ENCODE data around the gene MLIP. TPM values are rescaled to one million over a fixed set of nuclear protein-coding genes. Genes with fewer than 3 reads are reported as not detected.

Gene MLIP
- total and polyA plus RNA-seq, 2 experiments from 2014 or later: not detected

DNA sequence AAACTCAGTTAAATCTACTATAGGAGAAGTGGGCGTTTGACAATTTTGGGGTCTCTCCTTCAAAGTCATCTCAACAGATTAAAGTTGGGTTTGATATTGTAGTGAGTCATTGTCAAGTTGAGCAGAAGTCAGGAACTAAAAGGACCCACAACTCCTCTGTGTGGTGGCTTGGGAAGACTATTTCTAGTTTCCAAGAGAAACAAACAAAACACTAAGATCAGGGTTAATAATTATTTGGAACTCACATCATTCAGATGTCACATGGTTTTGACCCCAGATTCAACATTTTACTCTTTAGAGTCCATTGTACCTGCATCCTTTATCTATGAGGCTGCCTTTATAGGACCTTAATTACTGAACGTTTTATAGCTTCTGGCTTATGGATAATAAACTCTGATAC, 151.7 kb downstream of the MLIP start (continued):
- TF ChIP-seq ETS1 (IDR thresholded peaks at IDR 0.05) (no peak), EZH2 (IDR thresholded peaks at IDR 0.05; ENCODE audit: low read depth, unreplicated experiment) (no peak)
- TF ChIP-seq, protein P1, sequence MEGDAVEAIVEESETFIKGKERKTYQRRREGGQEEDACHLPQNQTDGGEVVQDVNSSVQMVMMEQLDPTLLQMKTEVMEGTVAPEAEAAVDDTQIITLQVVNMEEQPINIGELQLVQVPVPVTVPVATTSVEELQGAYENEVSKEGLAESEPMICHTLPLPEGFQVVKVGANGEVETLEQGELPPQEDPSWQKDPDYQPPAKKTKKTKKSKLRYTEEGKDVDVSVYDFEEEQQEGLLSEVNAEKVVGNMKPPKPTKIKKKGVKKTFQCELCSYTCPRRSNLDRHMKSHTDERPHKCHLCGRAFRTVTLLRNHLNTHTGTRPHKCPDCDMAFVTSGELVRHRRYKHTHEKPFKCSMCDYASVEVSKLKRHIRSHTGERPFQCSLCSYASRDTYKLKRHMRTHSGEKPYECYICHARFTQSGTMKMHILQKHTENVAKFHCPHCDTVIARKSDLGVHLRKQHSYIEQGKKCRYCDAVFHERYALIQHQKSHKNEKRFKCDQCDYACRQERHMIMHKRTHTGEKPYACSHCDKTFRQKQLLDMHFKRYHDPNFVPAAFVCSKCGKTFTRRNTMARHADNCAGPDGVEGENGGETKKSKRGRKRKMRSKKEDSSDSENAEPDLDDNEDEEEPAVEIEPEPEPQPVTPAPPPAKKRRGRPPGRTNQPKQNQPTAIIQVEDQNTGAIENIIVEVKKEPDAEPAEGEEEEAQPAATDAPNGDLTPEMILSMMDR (conservative IDR thresholded peaks at IDR 0.05; ENCODE audit: low read depth in 2 of 2): no peak

DNA sequence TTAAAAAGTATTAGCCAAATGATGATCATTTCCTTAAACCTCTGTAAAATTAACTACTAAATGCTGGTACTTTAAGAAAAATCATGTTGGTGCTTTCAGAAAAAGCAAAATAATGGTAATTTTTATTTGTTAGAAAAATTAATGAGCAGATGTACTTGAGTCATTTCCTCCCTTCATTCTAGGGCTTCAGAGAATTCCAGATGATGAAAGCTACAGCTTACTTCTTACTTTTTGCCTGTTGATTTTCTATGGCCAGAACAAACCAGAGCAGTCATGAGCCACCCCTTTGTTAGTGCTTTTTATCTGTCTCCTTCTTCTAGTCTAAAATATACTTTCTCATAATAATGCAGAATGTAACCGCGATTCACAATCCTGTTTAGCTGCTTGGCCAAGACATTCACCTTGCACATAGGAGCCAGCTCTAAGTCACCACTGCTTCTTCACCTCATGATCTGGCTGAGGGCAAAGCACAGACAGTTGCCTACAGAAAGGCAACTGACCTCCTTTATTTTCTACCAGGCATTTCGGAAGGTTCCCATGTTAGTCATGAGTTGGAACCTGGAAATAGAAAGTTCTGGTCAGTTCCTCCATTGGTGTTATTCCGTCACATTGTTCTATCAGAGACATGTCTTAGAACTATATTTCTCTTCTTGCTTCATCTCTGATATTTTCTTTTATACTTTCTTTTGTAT, 153.5 kb downstream of the MLIP start:
- ATAC-seq (no peak), DNase-seq (ENCODE audit: low spot score) (no peak)
- H3K4me3 Mint-ChIP-seq: no peak overlapping the region
- no peak overlapping the region for H3K4me3 ChIP-seq
- no peaks in the 10 kb centered on the region for H3K79me2 ChIP-seq (replicated peaks; ENCODE audit: insufficient read depth)
- no peaks in the 10 kb centered on the region for H3K9me3 Mint-ChIP-seq
- no peaks in the 10 kb centered on the region for H3F3A ChIP-seq (replicated peaks; ENCODE audit: low read depth)
- H3K4me2 ChIP-seq: no peak overlapping the region
- no peak overlapping the region for H3K27ac ChIP-seq (ENCODE audit: low read depth)
- no peak overlapping the region for H2AFZ ChIP-seq
- no peaks in the 10 kb centered on the region for H3K27me3 ChIP-seq (ENCODE audit: insufficient read depth)
- H4K20me1 ChIP-seq (replicated peaks; ENCODE audit: insufficient read depth): no peaks in the 10 kb centered on the region
- peaks cover 11% of the 10 kb centered on the region; the same call in 2 of the 3 replicates for H3K4me1 Mint-ChIP-seq
- no peaks in the 10 kb centered on the region for H3K9me2 ChIP-seq (ENCODE audit: insufficient read depth)
- no peak overlapping the region for H3K27ac Mint-ChIP-seq
- no peaks in the 10 kb centered on the region for H3K36me3 Mint-ChIP-seq (ENCODE audit: low read depth)
- H3K4me1 ChIP-seq (ENCODE audit: insufficient read depth): peaks cover 7% of the 10 kb centered on the region; the same call in 1 of the 2 replicates
- no peaks in the 10 kb centered on the region for H3K36me3 ChIP-seq (ENCODE audit: insufficient read depth)
- no peaks in the 10 kb centered on the region for H3K27me3 Mint-ChIP-seq (ENCODE audit: insufficient read depth, low read depth, poor library complexity)
- no peak for TF ChIP-seq EZH2 (IDR thresholded peaks at IDR 0.05; ENCODE audit: low read depth, unreplicated experiment)
- no peak for TF ChIP-seq NANOG (IDR thresholded peaks at IDR 0.05; ENCODE audit: borderline replicate concordance)
- TF ChIP-seq CREB1 (CRISPR knock-in tag; IDR thresholded peaks at IDR 0.05; ENCODE audit: low read depth): no peak
- no peak for TF ChIP-seq JUNB (IDR thresholded peaks at IDR 0.05; ENCODE audit: unreplicated experiment)
- no peak for TF ChIP-seq REST (IDR thresholded peaks at IDR 0.05; ENCODE audit: unreplicated experiment)
- TF ChIP-seq STAT1 (IDR thresholded peaks at IDR 0.05; ENCODE audit: unreplicated experiment): no peak
- TF ChIP-seq, protein P1 (conservative IDR thresholded peaks at IDR 0.05; ENCODE audit: low read depth in 2 of 2): no peak
- no peak for TF ChIP-seq ETS1 (IDR thresholded peaks at IDR 0.05)
